Sigmoid colon (tissue), 7 donors: ENCODE results near the gene SYT15. TPM values are rescaled to one million over a fixed set of nuclear protein-coding genes. Genes with fewer than 3 reads are reported as not detected.
"Not testable (repeated sequence)": the region's sequence is repeated elsewhere in the genome, so short reads cannot be mapped to it uniquely, and the experiment has no call there.

Experiments
- DNase-seq: peaks from one replicate; pipeline ENCODE4 v3.0.0-alpha.2; 2019
- H3K27ac ChIP-seq, 4 donors: fragments of 200-600 bp; sonication (generic); one replicate each; pipeline ENCODE4 v1.5.1; 2016 to 2019; ENCODE audit warnings: mild to moderate bottlenecking in 1 of 4
- H3K27me3 ChIP-seq, 3 donors: fragments of 200-600 bp; sonication (generic); one replicate each; pipeline ENCODE4 v1.5.1; 2019; ENCODE audit warnings: mild to moderate bottlenecking in 1 of 3
- H3K36me3 ChIP-seq, 4 donors: fragments of 200-600 bp; sonication (generic); one replicate each; pipeline ENCODE4 v1.5.1; 2016 to 2019
- H3K4me1 ChIP-seq, 4 donors: fragments of 200-600 bp; sonication (generic); one replicate each; pipeline ENCODE4 v1.5.1; 2017 to 2019
- H3K4me3 ChIP-seq, 4 donors: fragments of 200-600 bp; sonication (generic); one replicate each; pipeline ENCODE4 v1.5.1; 2017 to 2019; ENCODE audit warnings: mild to moderate bottlenecking in 2 of 4, moderate library complexity in 1 of 4
- H3K9me3 ChIP-seq, 4 donors: fragments of 200-600 bp in 3 of 4; sonication (generic) in 3 of 4; one replicate each; pipeline versions ENCODE4 v1.5.1 to v1.6.1; 2013 to 2019
- WGBS, 2 donors: extraction: QIAGEN DNeasy Blood & Tissue Kit; methylation state at CpG; one replicate each; pipeline ENCODE4 v1.1.7; 2013; 5-methylcytosine and 5-hydroxymethylcytosine counted together
- intact Hi-C: fragments of 100-400 bp; cut with DNase I; formaldehyde crosslinking; loops from one replicate; pipeline ENCODE4 v1.15.1; 2023
- polyA plus RNA-seq, 3 donors: library from polyadenylated mRNA; stranded (reverse); fragments of 200-250 nt; gene quantifications; one replicate each; pipeline ENCODE4 v1.2.3, GENCODE V29; 2013
- total RNA-seq, 4 donors: library from RNA; depleted of rRNA; stranded (reverse); fragments of >200 nt; gene quantifications; one replicate each; pipeline ENCODE4 v1.1.0, GENCODE V29; 2016
- donor health status: healthy with polysubstance abuse.
- donor health status: Bipolar disorder and iron deficiency.
- donor health status: healthy.

Gene SYT15
- total and polyA plus RNA-seq, 7 donors: 0.81 to 1.7 (median 1.2) TPM

GRCh38 chr10:46600516-46600915 is 21.6 kb downstream of the SYT15 start:
- H3K27me3 ChIP-seq, H3K4me3 ChIP-seq, DNase-seq, H3K27ac ChIP-seq, H3K9me3 ChIP-seq, intact Hi-C loops, H3K36me3 ChIP-seq, H3K4me1 ChIP-seq: not testable (repeated sequence)
- WGBS, 2 donors: 30 to 69% methylated on average over 1 of the region's 1 CpG

DNA sequence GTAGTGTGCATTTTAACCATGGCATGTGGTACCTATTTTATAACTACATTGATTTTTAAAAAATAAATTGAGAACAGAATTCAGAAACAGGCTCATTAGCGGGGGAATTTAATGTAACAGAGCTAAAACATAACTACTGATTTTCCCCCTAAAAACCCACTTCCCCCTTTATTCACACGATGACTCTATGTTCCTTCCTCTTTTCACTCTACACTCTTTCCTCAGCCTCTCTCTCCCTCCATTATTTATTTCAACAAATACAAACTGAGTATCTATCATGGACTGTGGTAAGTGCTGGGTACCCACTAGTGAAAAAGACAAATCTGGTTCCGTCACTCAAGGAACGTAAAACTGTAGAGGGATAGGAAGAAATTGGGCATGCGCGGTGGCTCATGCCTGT is 36.6 kb downstream of the SYT15 start:
- intact Hi-C loops, H3K9me3 ChIP-seq, H3K27me3 ChIP-seq, H3K4me1 ChIP-seq, H3K27ac ChIP-seq, H3K4me3 ChIP-seq, DNase-seq, H3K36me3 ChIP-seq: not testable (repeated sequence)
- no CpG with 5 or more reads among the region's 6 CpGs for WGBS, 2 donors

DNA sequence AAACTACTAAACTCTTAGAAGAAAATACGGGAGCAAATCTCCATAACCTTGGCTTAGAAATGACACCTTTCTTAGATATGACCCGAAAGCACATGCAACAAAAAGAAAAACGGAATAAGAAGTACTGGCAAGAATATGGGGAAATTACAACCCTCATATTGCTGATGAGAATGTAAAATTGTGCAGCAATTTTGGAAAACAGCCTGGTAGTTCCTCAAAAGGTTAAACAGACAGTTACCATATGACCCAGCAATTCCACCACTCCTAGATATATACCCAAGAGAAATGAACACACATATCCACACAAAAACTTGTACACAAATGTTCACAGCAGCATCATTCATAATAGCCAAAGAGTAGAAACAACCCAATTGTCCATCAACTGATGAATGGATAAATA is 37.3 kb downstream of the SYT15 start:
- H3K27me3 ChIP-seq, H3K27ac ChIP-seq, H3K36me3 ChIP-seq, H3K4me1 ChIP-seq, H3K4me3 ChIP-seq, DNase-seq, H3K9me3 ChIP-seq, intact Hi-C loops: not testable (repeated sequence)
- no CpG with 5 or more reads among the region's 3 CpGs for WGBS, 2 donors

DNA sequence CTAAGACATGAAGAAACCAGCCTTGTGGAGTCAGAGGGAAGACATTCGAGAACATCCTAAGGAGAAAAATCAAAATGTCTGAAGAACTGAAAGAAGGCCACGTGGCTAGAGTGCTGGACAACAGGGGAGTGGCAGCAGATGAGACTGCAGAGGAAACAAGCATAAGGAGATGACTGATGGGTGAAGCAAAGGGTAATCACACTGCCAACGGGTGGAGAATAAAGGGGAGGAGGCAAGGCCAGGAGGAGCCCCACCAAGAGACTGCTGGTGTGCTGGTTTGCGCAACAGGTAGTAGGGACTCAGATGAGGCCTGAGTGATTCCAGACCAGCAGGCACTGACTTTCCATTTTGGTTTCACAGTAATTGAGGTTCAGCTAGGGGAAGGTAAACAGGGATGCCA is 38.2 kb downstream of the SYT15 start:
- DNase-seq, H3K36me3 ChIP-seq, H3K4me3 ChIP-seq, H3K4me1 ChIP-seq, H3K27ac ChIP-seq, H3K9me3 ChIP-seq, intact Hi-C loops, H3K27me3 ChIP-seq: not testable (repeated sequence)
- WGBS, 2 donors: 71 to 76% methylated on average over 4 of the region's 4 CpGs

DNA sequence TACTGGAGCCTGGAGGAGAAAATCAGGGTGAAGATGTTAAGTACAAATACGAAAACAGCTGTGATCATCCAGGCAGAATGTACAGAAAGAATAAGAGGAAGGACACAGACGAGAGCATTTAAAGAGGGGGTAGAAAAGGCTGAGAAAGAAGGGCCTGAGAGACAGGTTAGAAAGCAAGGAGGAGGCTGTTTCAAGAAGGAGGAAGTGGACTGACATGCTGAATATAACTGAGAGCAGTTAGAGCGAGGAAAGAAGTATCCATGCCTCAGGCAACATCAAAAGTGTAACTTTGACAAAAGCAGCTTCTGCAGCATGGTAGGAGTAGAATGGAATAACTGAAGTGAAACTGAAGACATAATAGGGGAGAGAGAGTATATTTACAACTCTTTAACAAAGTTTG is 39.0 kb downstream of the SYT15 start:
- H3K27ac ChIP-seq, H3K4me3 ChIP-seq, DNase-seq, H3K36me3 ChIP-seq, H3K4me1 ChIP-seq, intact Hi-C loops, H3K27me3 ChIP-seq, H3K9me3 ChIP-seq: not testable (repeated sequence)
- 61 to 77% methylated on average over 2 of the region's 3 CpGs for WGBS, 2 donors

- H3K27me3 ChIP-seq, intact Hi-C loops, H3K4me3 ChIP-seq: not testable (repeated sequence)
These were observed 45.1 kb downstream of the SYT15 start for GRCh38 chr10:46623899-46624654.

GRCh38 chr10:46629805-46630204 is 50.9 kb downstream of the SYT15 start:
- WGBS, 2 donors: no CpG with 5 or more reads among the region's 1 CpG
- H3K4me1 ChIP-seq, H3K36me3 ChIP-seq, H3K27me3 ChIP-seq, intact Hi-C loops, H3K4me3 ChIP-seq, H3K27ac ChIP-seq, DNase-seq, H3K9me3 ChIP-seq: not testable (repeated sequence)

More at GRCh38 chr10:46623899-46624654, 45.1 kb downstream of the SYT15 start:
- not testable (repeated sequence) for H3K36me3 ChIP-seq, H3K4me1 ChIP-seq, DNase-seq, H3K27ac ChIP-seq, H3K9me3 ChIP-seq
- WGBS, 2 donors: 89 to 96% methylated on average over 4 of the region's 8 CpGs

DNA sequence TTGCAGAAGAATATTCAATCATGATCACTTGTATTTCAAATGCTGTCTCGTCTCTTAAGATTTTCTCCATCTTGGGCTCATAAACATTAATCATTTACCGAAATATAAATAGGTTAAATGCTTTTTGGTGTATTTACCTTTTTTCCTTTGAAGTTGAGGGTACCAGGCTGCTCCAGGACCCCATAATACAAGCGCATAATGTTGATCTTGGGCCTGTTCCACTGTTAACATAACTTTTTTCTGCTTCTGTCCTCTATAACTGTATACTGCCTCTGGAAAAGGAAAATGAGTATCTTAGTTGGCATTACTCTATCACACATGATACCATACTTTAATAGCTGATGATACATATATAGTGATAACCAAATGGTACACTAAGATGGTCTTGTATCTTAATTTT is 51.9 kb downstream of the SYT15 start:
- H3K9me3 ChIP-seq, H3K4me1 ChIP-seq, H3K36me3 ChIP-seq, H3K27ac ChIP-seq, H3K27me3 ChIP-seq, DNase-seq, H3K4me3 ChIP-seq, intact Hi-C loops: not testable (repeated sequence)
- WGBS, 2 donors: no CpG with 5 or more reads among the region's 3 CpGs

GRCh38 chr10:46631683-46632082 is 52.8 kb downstream of the SYT15 start:
- H3K4me1 ChIP-seq, H3K9me3 ChIP-seq, intact Hi-C loops, H3K27ac ChIP-seq, H3K36me3 ChIP-seq, H3K27me3 ChIP-seq, H3K4me3 ChIP-seq, DNase-seq: not testable (repeated sequence)
- no CpG with 5 or more reads among the region's 3 CpGs for WGBS, 2 donors

DNA sequence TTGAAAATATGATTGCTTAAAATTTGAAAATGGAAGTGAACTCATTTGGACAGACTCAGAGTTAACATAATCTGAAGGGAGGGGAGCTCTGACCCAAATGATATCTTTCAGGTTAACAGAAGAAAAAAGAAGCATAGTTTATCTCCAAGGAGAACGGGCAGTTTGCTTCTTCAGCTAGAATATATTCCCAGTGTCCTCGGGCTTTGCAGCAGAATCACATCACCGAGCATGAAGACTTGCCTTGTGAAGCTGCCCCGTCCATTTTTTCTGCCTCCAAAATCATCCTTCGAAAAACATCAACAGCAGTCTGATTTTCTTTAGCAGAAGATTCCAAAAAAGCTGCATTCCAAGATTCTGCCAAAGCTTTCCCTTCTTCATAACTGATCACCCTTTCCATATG is 55.8 kb downstream of the SYT15 start:
- intact Hi-C loops, H3K27me3 ChIP-seq, H3K9me3 ChIP-seq, H3K36me3 ChIP-seq, DNase-seq, H3K4me1 ChIP-seq: not testable (repeated sequence)
- 67 to 69% methylated on average over 5 of the region's 5 CpGs for WGBS, 2 donors
- Histone ChIP-seq H3K4me3 (peak overlapping the region in 2 of 4 donors; percentile 19 to 29), H3K27ac (peak overlapping the region in 2 of 4 donors; percentile 54 to 63)

- Histone ChIP-seq H3K4me3 (peak overlapping the region in 3 of 4 donors; percentile 37 to 38 (median 38)), H3K27ac (peak overlapping the region; percentile 62 to 73 (median 68))
- WGBS, 2 donors: 0 to 1% methylated on average over 7 of the region's 63 CpGs
- H3K27me3 ChIP-seq, H3K9me3 ChIP-seq, H3K4me1 ChIP-seq, intact Hi-C loops, H3K36me3 ChIP-seq, DNase-seq: not testable (repeated sequence)
These were observed 56.5 kb downstream of the SYT15 start for GRCh38 chr10:46635364-46635959.

DNA sequence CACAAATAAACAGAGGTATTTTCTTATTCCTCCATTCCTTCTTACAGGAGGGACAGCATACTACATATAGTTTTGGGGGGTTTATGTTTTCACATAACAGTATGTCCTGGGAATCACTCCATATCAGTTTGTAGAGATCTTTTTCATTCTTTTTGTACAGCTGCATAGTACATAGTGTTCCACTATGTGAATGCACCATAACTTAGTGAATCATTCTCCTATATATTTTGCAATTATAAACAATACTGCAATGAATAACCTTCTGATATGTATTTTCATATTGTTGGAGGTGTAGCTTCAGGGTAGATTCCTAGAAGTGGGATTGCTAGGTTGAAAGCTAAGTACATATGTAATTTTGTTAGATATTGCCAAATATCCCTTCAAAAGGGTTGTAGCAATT is 61.1 kb downstream of the SYT15 start:
- intact Hi-C loops, DNase-seq, H3K4me1 ChIP-seq: not testable (repeated sequence)

More for the DNA sequence above, 61.1 kb downstream of the SYT15 start:
- H3K4me3 ChIP-seq, H3K36me3 ChIP-seq, H3K27me3 ChIP-seq, H3K9me3 ChIP-seq, H3K27ac ChIP-seq: not testable (repeated sequence)
